Osteocyte (in vitro differentiated cells): ENCODE measurements around the gene KCNK7. TPM values are rescaled to one million over a fixed set of nuclear protein-coding genes. Genes with fewer than 3 reads are reported as not detected.
A peak's percentile ranks its signal among the peaks of the same experiment; 100 is the strongest.

Experiments
- DNase-seq: peaks from one replicate; pipeline ENCODE4 v3.0.0; 2021; ENCODE audit warnings: mixed read lengths; ENCODE audit not compliant: unreplicated experiment; ENCODE audit errors: extremely low spot score
- H3K27ac Mint-ChIP-seq: one replicate; pipeline ENCODE4 v1.8.0; 2021; ENCODE audit warnings: mild to moderate bottlenecking, mixed read lengths; ENCODE audit not compliant: unreplicated experiment
- H3K27me3 Mint-ChIP-seq: one replicate; pipeline ENCODE4 v1.8.0; 2021; ENCODE audit warnings: mixed read lengths; ENCODE audit not compliant: unreplicated experiment
- H3K36me3 Mint-ChIP-seq: one replicate; pipeline ENCODE4 v1.8.0; 2021; ENCODE audit warnings: mixed read lengths; ENCODE audit not compliant: unreplicated experiment
- H3K4me1 Mint-ChIP-seq: one replicate; pipeline ENCODE4 v1.8.0; 2021; ENCODE audit warnings: mixed read lengths; ENCODE audit not compliant: unreplicated experiment
- H3K4me3 Mint-ChIP-seq: one replicate; pipeline ENCODE4 v1.8.0; 2021; ENCODE audit warnings: mild to moderate bottlenecking, moderate library complexity, mixed read lengths; ENCODE audit not compliant: unreplicated experiment
- H3K9me3 Mint-ChIP-seq: one replicate; pipeline ENCODE4 v1.8.0; 2021; ENCODE audit warnings: mixed read lengths; ENCODE audit not compliant: unreplicated experiment
- total RNA-seq: library from RNA; stranded (reverse); gene quantifications from 2 replicates; pipeline ENCODE4 v1.2.1, GENCODE V29; 2021
- TF ChIP-seq, protein P1 (sequence below): fragments of 200-600 bp; sonication (generic); IDR thresholded peaks from 2 replicates; pipeline ENCODE4 v1.5.0; 2021; ENCODE audit warnings: antibody characterized with exemption, mild to moderate bottlenecking, moderate library complexity

The KCNK7 gene
- total RNA-seq, 1 donor from 2014 or later = not detected

- no peak for DNase-seq
- peak overlapping the region; percentile 96 for H3K27ac Mint-ChIP-seq
- H3K27me3 Mint-ChIP-seq = no peaks in the 10 kb centered on the region
- peaks cover 62% of the 10 kb centered on the region for H3K4me1 Mint-ChIP-seq
- H3K4me3 Mint-ChIP-seq = peak overlapping the region; percentile 81
- peaks cover 20% of the 10 kb centered on the region for H3K36me3 Mint-ChIP-seq
- H3K9me3 Mint-ChIP-seq = no peaks in the 10 kb centered on the region
- TF ChIP-seq, protein P1, sequence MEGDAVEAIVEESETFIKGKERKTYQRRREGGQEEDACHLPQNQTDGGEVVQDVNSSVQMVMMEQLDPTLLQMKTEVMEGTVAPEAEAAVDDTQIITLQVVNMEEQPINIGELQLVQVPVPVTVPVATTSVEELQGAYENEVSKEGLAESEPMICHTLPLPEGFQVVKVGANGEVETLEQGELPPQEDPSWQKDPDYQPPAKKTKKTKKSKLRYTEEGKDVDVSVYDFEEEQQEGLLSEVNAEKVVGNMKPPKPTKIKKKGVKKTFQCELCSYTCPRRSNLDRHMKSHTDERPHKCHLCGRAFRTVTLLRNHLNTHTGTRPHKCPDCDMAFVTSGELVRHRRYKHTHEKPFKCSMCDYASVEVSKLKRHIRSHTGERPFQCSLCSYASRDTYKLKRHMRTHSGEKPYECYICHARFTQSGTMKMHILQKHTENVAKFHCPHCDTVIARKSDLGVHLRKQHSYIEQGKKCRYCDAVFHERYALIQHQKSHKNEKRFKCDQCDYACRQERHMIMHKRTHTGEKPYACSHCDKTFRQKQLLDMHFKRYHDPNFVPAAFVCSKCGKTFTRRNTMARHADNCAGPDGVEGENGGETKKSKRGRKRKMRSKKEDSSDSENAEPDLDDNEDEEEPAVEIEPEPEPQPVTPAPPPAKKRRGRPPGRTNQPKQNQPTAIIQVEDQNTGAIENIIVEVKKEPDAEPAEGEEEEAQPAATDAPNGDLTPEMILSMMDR = no peak
Observed at GRCh38 chr11:65555693-65556231, 39.8 kb downstream of the KCNK7 start.

DNA sequence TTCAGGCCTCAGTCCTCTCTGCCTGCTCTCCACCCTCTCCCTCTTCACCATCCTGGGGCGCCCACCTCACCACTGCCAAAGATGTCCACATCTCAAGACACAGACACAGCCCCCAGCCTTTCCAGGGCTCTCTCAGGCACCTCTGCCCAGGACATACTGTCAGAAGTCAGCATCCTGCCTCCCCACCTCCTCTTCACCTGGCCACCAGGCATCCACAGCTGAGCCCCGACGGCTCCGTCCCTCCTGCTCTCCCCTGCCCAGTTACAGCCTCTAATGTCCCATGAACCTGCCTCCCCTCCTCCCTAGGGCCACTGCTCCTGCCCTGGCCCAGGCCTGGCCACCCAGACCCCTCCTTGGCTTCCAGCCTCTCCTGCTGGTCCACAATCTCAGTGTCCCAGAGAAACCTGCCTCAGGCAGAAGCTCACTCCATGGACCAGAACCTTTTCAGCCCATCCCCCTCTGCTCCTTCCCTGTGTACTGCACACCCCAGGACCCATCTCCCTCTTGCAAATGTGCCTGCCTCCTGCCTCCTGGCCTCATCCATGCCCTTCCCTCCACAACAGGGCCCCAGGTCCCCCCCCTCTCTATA lies 40.7 kb downstream of the KCNK7 start:
- no peak overlapping the region for H3K4me3 Mint-ChIP-seq
- peak overlapping the region; percentile 96 for H3K27ac Mint-ChIP-seq
- DNase-seq = no peak
- no peaks in the 10 kb centered on the region for H3K27me3 Mint-ChIP-seq
- no peaks in the 10 kb centered on the region for H3K9me3 Mint-ChIP-seq
- H3K36me3 Mint-ChIP-seq = peaks cover 23% of the 10 kb centered on the region
- peaks cover 54% of the 10 kb centered on the region for H3K4me1 Mint-ChIP-seq
- TF ChIP-seq, protein P1 = no peak

DNA sequence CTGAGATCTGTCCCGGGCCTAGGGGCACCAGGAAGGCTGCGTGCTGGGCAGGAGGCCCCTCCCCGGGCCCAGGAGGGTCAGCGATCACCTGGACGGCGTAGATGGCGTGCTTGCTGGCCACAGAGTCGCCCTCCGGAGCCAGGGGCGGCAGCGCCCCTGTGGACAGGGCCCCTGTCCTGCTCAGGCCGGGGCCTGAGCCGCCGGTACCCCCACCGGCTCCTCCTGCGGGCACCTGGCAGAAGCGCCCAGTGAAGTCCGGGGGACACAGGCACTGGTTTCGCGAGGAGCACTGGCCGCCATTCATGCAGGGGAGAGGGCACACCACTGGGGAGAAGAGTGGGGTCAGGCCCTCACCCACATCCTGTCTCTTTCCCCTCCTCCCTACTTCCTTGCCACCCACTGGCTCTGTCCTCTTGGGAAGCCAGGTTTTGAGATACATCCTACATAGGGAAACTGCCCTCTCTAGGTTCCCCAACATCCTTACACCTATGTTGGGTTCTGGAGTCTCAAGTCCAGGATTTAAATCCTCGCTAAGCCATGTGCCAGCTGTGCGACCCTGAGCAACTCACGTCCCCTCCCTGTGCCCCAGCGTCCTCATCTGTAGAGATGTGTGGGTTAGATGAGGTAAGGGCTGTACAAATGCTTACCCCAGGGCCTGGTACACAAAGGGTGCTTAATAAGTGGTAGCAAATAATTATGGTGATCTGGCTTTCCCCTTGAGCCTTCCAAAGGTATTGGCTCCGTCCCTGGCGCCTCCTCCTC lies 41.4 kb downstream of the KCNK7 start:
- TF ChIP-seq, protein P1 = no peak
- Mint-ChIP-seq H3K36me3 (peaks cover 27% of the 10 kb centered on the region), H3K27ac (no peak overlapping the region), H3K27me3 (no peaks in the 10 kb centered on the region), H3K9me3 (no peaks in the 10 kb centered on the region), H3K4me3 (no peak overlapping the region), H3K4me1 (peaks cover 47% of the 10 kb centered on the region)
- DNase-seq = no peak

- Mint-ChIP-seq H3K27ac (no peak overlapping the region), H3K9me3 (no peaks in the 10 kb centered on the region), H3K4me3 (no peak overlapping the region), H3K4me1 (peaks cover 39% of the 10 kb centered on the region), H3K27me3 (no peaks in the 10 kb centered on the region), H3K36me3 (peaks cover 34% of the 10 kb centered on the region)
- TF ChIP-seq, protein P1 = no peak
- DNase-seq = no peak
Observed at GRCh38 chr11:65553301-65554001, 42.1 kb downstream of the KCNK7 start.
